AG20443 (cell line): ENCODE data around the gene APOO.

Source experiments
- DNase-seq: peaks from one replicate; pipeline ENCODE4 v3.0.0; 2012; ENCODE audit warnings: low spot score, mixed read lengths

Gene APOO

DNA sequence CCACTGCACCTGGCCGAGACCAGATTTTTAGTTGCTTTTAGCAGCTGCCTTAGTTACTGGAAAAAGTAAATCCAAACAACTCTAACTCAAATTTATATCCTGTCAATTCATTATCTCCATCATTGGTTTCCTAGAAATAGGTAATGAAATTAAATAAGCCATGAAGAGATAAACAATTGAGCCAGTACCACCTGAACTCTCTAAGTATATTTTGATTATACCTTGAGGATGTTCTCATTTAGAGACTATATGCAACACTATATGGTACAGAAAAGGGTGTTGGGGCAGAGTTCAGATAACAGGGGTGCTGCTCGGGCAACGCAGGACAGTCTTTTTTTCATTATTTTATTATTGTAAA, 89.8 kb downstream of the APOO start:
- DNase-seq, result no peak

DNA sequence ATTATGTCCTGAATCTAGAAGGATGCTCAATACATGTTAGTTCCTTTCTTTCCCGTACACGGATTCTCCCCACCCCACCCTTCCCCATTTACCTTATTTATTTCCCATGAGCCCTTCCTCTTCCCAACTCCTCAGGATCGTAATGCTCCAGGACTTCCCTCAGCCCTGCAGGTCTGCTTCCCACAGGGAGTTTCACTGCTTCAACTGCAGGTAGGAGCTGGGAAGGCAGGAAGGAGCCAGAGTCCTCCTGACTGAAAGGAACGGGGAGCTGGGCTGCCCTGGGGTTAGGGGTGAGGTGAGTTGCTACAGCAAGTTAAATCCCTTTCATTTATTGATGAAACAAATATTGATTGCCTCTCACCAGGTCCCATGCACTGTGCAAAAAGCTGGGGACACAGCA, 91.6 kb downstream of the APOO start:
- DNase-seq, result no peak

DNA sequence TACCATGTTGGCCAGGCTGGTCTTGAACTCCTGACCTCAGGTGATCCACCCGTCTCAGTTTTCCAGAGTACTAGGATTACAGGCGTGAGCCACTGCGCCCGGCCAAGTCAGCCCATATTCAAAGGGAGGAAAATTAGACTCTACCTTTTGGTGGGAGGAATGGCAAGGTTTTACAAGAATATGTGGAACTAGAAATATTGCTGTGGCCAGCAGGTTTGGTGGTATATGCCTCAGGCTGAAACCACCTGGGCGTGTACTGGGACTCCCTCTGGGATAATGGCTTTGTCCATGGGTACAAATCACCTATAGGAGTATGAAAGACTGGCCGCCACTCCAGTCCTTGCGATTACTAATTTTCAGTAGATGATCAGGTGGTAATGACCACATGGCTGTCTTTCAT, 92.4 kb downstream of the APOO start:
- no peak for DNase-seq

DNA sequence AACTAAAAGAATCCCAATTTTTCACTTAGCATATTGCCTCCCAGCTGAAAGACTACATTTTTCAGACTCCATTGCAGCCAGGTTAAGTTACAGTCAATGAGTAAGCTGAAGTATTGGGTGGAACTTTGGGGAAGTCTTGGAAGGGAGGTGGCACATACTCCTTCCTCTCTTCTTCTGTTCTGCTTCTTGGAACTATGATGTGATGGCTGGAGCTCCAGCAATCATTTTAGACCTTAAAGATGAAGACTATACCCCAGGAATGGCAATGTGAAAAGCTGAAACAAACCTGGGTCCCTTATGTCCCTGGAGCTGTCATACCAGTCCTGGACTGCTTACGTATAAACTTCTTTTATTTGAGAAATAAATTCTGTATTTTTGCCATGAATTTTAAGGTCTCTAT, 93.9 kb downstream of the APOO start:
- DNase-seq, result no peak

DNA sequence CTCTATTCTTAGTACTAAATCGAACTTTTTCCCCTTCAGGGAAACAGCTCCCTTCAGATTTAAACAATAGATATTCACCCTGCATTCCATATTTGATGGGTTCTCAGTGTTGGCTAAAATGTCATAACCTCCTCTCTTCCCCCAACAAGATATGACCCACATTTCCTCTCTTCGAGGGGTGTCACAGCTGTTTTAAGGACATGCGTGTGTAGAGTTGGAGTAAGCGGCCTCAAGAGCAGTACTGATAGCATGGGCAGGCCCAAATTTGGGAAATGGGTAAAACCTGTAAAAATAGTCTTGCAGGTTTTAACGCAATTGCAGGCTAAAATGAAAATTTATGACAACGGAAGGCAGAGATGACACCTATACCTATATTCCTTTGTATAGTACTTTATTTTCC, 96.1 kb downstream of the APOO start:
- no peak for DNase-seq

DNA sequence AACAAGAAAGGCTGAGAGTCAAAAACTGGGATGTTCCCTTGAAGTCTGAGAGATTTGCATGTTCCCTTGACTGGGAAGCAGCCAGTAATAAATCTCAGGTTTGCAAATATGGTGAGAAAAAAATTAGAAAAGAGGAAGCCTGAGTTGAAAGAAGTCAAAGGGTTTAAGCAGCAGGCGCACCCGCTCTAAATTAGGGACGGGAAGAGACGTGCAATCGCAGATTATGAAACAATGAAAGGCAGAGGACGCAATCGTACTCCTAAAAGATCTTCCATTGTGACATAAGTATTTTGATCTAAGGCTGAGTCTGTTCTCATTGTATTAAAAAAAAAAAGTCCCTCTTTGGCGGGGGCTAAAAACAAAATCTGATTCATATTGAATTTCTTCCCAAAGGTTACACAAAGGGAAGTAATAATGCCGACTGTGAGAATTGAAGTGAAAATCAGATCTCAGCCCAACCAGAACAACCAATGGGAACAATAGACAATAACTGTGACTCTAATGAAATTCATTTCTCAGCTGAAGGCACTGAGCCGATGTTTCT, 96.6 kb downstream of the APOO start:
- DNase-seq, result peak; percentile 22

DNA sequence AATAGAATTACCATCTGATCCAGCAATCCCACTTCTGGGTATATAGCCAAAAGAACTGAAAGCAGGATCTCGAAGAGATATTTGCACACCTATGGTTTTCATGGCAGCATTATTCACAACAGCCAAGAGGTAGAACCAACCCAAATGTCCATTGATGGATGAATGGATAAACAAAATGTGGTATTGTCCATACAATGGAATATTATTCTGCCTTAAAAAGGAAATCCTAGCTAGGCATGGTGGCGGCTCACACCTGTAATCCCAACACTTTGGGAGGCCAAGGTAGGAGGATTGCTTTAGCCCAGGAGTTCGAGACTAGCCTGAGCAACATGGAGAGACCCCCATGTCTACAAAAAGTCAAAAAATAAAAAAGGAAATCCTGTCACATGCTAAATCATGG, 97.5 kb downstream of the APOO start:
- DNase-seq, result no peak

DNA sequence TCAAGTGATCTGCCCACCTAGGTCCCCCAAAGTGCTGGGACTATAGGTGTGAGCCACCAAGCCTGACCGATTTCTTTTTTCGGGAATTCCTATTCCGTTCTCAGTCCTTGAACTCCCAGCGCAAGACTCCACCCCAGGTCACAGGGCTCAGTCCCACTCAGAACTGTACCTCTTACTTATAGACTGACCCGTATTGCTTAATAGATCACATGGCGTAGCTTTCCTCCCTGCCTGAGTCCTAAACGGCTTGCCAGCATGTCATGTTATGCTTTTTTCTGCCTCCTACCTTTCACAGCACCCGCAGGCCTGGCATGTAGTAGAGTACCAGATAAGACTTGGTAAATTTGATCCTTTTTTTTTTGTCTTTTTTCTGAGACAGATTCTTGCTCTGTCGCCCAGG, 102.3 kb downstream of the APOO start:
- no peak for DNase-seq

DNA sequence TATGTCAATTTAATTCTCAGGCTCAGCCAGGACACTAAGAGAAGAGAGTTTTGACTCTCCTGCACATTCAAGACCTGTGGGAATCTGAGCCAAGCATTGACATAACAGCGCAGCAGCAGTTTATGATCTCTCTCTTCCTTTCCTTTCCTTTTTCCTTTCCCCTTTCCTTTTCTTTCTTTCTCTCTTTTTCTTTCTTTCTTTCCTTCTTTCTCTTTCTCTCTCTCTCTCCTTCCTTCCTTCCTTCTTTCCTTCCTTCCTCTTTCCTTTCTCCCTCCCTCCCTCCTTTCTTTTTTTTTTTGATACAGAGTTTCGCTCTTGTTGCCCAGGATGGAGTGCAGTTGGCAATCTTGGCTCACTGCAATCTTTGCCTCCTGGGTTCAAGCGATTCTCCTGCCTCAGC, 103.2 kb downstream of the APOO start:
- no peak for DNase-seq

DNA sequence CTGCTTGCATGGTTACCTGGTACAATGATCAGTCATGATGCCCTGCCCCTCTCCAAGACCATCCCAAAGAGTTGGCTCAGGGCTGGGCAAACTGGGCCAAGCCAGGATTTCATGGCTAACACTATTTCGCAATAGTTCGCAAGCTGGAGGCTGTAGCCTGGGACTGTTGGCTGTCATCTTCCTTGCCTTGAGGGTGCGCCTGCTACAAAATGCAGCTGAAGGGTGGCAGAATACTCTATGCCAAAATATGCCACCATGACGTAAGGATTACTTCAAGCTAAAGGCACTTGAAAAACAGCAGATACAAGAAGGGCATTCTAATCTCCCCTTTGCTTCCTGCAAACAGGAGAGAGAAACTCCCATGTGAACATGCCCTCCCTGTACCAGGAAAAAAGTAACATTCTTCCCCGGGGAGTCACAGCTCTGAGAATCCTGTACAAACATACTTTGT, 103.8 kb downstream of the APOO start:
- DNase-seq, result peak; percentile 25

DNA sequence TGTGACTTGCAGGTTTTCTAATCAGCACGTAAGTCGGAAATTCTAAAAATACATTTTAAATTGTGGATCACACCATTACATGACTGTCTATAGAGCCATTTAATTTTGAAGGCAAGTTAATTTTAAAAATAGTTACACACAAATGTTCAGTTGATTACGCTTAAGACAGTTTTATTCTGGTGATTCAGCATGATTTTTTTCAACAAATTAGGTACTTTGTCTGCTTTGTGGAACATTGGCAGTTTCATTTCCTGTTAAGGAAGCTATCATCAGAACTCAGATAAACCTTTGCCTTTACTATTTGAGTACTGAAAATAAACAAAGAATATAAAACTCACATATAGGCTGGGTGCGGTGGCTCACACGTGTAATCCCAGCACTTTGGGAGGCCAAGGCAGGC, 105.3 kb downstream of the APOO start:
- no peak for DNase-seq

DNA sequence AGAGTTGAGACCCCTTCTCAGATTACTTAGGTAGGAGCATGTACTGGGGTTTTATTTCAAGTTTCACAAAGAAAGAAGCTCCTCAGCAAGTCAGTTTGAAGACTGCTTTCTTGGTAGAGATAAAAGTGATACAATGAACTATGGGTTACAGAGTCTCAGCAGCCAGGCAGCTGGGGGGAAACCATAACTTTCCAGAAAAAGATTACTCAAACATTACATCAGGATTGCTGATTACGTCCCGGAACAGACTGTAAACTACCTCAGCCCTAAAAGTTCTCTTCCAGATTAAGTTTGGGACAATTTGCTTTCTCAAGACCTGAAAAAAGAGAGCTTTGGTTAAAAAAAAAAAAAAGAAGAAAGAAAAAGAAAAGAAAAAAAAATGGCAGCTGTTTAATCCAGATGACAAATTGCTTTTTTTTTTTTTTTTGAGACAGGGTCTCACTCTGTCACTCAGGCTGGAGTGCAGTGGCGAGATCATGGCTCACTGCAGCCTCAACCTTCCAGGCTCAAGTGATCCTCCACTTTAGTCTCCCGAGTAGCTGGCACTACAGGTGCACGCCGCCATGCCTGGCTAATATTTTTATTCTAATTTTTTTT, 108.2 kb downstream of the APOO start:
- DNase-seq, result no peak

DNA sequence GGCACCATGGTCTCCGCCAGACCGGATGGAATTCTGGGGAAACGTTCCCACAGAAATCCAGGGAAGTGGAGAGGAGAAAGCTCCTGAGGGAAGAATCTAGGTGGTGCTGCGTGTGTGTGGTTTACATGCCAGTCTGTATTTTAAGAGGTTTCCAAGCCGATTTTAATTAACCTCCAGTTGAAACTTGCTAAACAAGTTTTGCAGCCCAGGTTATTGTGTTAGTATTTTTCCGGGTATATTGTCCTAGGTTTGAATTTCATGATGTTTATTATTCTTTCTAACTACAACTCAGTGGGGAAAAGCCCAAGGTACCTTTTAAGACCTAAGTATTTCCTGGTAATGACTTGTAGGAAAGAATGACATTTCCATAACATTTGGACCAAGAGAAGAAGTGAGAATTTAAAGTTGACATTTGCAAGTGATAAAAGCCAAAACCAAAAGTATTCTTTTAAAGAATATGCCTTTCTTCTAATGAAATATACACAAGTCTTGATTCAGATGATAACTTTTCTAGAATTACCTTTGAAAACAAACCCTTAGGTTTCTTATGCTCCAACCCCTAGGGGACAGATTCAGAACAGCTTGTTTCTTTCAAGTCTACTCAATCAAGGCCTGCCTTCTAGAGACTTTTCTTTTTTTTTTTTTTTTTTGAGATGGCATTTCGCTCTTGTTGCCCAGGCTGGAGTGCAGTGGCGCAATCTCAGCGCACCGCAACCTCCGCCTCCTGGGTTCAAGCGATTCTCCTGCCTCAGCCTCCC, 110.2 kb downstream of the APOO start:
- no peak for DNase-seq

DNA sequence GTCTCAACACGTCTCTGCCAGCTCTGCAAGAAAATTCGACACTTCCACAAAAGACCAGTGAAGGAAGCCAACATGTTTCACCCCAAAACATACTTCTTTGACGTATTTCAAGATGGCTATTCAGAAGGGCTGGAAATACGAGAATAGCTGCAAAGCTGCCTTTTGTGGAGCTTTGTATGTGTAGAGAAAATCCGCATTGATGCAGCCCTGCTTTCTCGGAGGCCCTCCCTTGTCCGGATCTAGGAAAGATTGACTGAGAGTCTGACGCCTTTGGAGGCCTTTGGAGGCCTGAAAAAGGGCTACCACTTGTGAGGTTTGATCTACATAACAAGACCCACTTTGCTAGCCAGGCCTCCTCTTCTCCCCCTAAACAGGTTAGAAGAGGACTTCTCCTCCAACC, 112.5 kb downstream of the APOO start:
- DNase-seq, result no peak

DNA sequence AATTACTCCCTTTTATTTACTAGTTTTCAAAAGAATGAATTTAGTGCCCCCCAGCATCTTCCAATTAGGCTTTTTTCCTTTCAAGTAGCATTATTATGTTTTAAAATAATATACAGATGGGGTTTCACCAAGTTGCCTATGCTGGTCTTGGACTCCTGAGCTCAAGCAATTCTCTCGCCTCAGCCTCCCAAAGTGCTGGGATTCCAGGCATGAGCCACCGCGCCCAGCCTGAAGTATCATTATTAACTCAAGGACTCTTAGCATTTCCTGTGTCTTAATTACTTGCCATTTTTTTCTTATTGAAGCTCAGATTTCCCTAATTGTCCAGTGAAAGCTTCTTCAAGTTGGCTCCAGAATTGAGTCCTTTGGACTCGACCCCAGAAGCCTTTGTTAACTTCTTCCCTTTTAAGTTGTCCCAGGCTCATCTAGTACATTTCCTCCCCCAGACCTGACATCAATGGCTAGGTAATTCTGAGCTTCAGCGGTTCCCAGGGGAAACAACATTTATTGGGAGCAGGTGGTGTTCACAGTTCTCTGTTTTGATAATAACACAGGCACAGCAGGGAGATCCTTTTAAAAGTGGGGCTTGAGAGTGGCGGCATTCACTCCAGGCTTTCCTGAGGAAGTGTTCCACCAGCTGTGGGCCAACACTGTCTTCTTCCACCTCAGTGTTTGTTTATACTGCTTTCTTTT, 114.7 kb downstream of the APOO start:
- no peak for DNase-seq

DNA sequence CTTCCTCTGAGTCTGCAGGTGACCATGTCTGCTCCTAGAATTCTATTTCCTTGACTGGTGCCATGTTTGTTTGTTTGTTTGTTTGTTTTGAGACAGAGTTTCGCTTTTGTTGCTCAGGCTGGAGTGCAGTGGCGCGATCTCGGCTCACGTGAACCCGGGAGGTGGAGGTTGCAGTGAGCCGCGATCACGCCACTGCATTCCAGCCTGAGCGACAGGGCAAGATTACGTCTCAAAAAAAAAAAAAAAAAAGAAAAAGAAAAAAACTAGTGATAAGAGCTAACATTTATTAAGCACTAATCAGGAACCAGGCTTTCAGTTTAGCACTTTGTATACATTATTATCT, 117.6 kb downstream of the APOO start:
- no peak for DNase-seq

DNA sequence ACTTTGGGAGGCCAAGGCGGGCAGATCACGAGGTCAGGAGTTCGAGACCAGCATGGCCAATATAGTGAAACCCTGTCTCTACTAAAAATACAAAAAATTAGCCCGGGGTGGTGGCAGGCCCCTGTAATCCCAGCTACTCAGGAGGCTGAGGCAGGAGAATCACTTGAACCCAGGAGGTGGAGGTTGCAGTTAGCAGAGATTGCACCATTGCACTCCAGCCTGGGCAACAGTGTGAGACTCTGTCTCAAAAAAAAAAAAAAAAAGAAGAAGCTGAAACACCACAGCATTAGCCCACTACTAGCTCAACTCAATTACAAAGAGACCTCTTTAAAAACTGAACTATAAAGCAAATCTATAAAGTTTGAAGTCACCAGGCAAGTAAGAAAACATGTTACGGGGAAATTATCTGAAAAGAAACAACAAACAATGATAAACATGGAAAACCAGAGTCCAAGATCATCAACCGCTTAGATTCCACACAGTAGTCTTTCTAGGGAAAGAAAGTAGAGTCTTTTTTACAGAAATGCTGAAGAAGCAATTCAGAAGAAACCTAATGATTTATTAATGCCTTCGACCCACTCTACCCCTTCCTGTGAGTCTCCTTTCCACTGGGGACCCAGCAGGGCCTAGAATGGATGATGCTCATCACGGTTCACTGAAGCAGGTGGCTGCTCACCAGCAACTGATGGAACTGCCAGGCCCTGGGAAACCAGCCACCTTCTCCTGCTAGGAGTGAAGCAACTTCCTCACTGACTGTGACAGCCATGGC, 118.2 kb downstream of the APOO start:
- no peak for DNase-seq

DNA sequence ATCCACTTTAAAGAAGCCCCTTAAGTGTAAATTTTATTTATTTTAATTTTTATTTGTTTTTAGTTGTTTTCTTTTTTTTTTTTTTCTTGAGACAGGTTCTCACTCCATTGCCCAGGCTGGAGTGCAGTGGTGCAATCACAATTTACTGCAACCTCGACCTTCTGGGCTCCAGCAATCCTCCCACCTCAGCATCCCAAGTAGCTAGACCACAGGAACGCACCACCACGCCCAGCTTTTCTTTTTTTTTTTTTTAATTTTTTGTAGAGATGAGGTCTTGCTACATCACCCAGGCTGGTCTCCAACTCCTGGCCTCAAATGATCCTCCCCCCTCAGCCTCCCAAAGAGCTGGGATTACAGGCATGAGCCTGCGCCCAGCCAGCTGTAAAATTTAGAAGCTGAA, 118.8 kb downstream of the APOO start:
- no peak for DNase-seq

DNA sequence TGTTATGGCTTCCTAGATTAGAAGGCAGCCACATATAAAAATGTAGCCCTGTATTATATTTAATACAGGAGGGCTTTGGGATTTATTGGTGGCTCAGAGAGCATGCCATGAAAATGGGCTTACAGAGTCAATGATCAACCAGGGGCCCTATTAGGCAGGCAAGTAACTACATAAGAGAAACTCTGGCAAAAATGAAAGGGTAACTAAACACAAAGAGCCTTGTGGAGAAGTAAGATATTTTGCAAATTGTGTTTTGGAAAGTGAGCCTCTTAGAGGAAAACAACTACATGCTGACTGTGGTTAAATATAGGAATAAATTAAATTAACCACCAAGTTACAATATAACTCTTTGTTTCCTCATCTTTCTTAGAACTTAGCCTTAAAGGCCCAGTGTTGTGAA, 119.2 kb downstream of the APOO start:
- DNase-seq, result no peak

DNA sequence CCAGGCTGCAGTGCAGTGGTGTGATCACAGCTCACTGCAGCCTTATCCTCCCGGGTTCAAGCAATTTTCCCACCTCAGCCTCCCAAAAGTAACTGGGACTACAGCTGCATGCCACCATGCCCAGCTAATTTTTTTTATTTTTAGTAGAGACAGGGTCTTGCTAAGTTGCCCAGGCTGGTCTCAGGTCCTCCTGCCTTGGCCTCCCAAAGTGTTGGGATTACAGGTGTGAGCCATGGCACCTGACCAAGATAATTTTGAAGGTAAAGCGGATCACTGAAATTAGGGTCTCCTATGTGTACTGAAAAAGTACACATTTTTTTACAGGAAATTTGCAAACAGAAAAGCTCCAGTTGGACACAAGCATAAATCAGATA, 120.0 kb downstream of the APOO start:
- no peak for DNase-seq

DNA sequence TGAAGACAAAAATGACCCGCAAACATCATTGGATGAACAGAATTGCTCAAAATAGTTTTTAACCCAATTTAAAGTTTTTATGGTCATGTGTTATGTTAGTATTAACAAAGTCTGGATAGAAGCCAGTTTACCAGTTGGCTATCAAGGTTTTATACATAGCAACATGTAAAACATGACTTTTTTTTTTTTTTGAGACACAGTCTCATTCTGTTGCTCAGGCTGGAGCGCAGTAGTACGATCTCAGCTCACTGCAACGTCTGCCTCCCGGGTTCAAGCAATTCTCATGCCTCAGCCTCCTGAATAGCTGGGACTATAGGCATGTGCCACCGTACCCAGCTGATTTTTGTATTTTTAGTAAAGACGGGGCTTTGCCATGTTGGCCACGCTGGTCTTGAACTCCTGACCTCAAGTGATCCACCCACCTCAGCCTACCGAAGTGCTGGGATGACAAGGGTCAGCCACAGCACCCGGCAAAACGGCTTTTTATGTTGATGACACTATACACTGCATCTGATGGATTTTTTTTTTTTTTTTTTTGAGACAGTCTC, 121.4 kb downstream of the APOO start:
- DNase-seq, result no peak

DNA sequence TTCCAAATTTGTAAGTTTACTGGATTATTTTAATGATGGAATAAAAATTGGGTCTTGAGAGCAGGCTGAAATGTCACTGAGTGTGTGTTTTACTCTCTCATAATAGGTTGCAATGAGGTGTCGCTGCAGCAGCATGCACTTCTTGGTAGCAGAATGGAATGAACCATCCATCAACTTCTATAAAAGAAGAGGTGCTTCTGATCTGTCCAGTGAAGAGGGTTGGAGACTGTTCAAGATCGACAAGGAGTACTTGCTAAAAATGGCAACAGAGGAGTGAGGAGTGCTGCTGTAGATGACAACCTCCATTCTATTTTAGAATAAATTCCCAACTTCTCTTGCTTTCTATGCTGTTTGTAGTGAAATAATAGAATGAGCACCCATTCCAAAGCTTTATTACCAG, 122.2 kb downstream of the APOO start:
- DNase-seq, result no peak
